ENCODE measurements around the gene OSTF1.

- TF ChIP-seq POLR2A (IDR thresholded peaks at IDR 0.05; ENCODE audit: low read length) (no peak), GATA1 (IDR thresholded peaks at IDR 0.05; ENCODE audit: low read depth, low read length) (no peak)
Observed at GRCh38 chr9:75054368-75055001, 33.8 kb upstream of the OSTF1 start.

Data from erythroblast (primary cell).